ENCODE results near the gene MAP1LC3B.

Gene MAP1LC3B

GRCh38 chr16:87348616-87349157 lies 43.4 kb upstream of the MAP1LC3B start:
- DNase-seq (ENCODE audit: low read depth in 1 of 2, low spot score in 1 of 2) = no peak
- Histone ChIP-seq H3K27me3 (ENCODE audit: insufficient read depth, poor library complexity, severe bottlenecking) (no peaks in the 10 kb centered on the region), H3K27ac (replicated peaks) (no peak overlapping the region), H3K4me3 (replicated peaks; ENCODE audit: insufficient read depth, low read length) (no peak overlapping the region)
- TF ChIP-seq GABPA (IDR thresholded peaks at IDR 0.05; ENCODE audit: low read depth) = no peak
- no peak for TF ChIP-seq CTCF (IDR thresholded peaks at IDR 0.05; ENCODE audit: insufficient read depth, low read length)
- no peak for TF ChIP-seq SPI1 (IDR thresholded peaks at IDR 0.05; ENCODE audit: borderline replicate concordance, low read depth)
- TF ChIP-seq REST (IDR thresholded peaks at IDR 0.05; ENCODE audit: insufficient replicate concordance, low read depth) = no peak

- no peak for DNase-seq (ENCODE audit: low read depth in 1 of 2, low spot score in 1 of 2)
- Histone ChIP-seq H3K27me3 (ENCODE audit: insufficient read depth, poor library complexity, severe bottlenecking) (no peaks in the 10 kb centered on the region), H3K27ac (replicated peaks) (no peak overlapping the region), H3K4me3 (replicated peaks; ENCODE audit: insufficient read depth, low read length) (no peak overlapping the region)
- no peak for TF ChIP-seq SPI1 (IDR thresholded peaks at IDR 0.05; ENCODE audit: borderline replicate concordance, low read depth)
Observed at GRCh38 chr16:87350031-87350430, 42.1 kb upstream of the MAP1LC3B start.

GRCh38 chr16:87350681-87351319 lies 41.3 kb upstream of the MAP1LC3B start:
- Histone ChIP-seq H3K27me3 (ENCODE audit: insufficient read depth, poor library complexity, severe bottlenecking) (no peaks in the 10 kb centered on the region), H3K4me3 (replicated peaks; ENCODE audit: insufficient read depth, low read length) (no peak overlapping the region), H3K27ac (replicated peaks) (no peak overlapping the region)
- no peak for TF ChIP-seq REST (IDR thresholded peaks at IDR 0.05; ENCODE audit: insufficient replicate concordance, low read depth)
- no peak for DNase-seq (ENCODE audit: low read depth in 1 of 2, low spot score in 1 of 2)

GRCh38 chr16:87351320-87351698 lies 40.8 kb upstream of the MAP1LC3B start:
- no peak overlapping the region for H3K27ac ChIP-seq (replicated peaks)

More at GRCh38 chr16:87351320-87351698, 40.8 kb upstream of the MAP1LC3B start:
- H3K4me3 ChIP-seq (replicated peaks; ENCODE audit: insufficient read depth, low read length) = no peak overlapping the region
- H3K27me3 ChIP-seq (ENCODE audit: insufficient read depth, poor library complexity, severe bottlenecking) = no peaks in the 10 kb centered on the region
- DNase-seq (ENCODE audit: low read depth in 1 of 2, low spot score in 1 of 2) = no peak
- no peak for TF ChIP-seq GABPA (IDR thresholded peaks at IDR 0.05; ENCODE audit: low read depth)
- TF ChIP-seq CTCF (IDR thresholded peaks at IDR 0.05; ENCODE audit: insufficient read depth, low read length) = no peak
- TF ChIP-seq REST (IDR thresholded peaks at IDR 0.05; ENCODE audit: insufficient replicate concordance, low read depth) = no peak
- no peak for TF ChIP-seq POLR2AphosphoS5 (IDR thresholded peaks at IDR 0.05; ENCODE audit: low read depth)
- TF ChIP-seq SPI1 (IDR thresholded peaks at IDR 0.05; ENCODE audit: borderline replicate concordance, low read depth) = no peak

Data from HL-60 (cell line).